ENCODE measurements around the gene ELAVL4.
"Not testable (repeated sequence)": the region's sequence is repeated elsewhere in the genome, so short reads cannot be mapped to it uniquely, and the experiment has no call there.

- TF ChIP-seq, protein P1, sequence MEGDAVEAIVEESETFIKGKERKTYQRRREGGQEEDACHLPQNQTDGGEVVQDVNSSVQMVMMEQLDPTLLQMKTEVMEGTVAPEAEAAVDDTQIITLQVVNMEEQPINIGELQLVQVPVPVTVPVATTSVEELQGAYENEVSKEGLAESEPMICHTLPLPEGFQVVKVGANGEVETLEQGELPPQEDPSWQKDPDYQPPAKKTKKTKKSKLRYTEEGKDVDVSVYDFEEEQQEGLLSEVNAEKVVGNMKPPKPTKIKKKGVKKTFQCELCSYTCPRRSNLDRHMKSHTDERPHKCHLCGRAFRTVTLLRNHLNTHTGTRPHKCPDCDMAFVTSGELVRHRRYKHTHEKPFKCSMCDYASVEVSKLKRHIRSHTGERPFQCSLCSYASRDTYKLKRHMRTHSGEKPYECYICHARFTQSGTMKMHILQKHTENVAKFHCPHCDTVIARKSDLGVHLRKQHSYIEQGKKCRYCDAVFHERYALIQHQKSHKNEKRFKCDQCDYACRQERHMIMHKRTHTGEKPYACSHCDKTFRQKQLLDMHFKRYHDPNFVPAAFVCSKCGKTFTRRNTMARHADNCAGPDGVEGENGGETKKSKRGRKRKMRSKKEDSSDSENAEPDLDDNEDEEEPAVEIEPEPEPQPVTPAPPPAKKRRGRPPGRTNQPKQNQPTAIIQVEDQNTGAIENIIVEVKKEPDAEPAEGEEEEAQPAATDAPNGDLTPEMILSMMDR (IDR thresholded peaks at IDR 0.05; ENCODE audit: borderline replicate concordance, extremely low read depth, low read length, poor library complexity, severe bottlenecking): not testable (repeated sequence)
- not testable (repeated sequence) for TF ChIP-seq EZH2 (IDR thresholded peaks at IDR 0.05; ENCODE audit: borderline replicate concordance, low read depth, low read length, severe bottlenecking)
These were observed 57.6 kb downstream of the ELAVL4 start for GRCh38 chr1:50166351-50166750.
